Astrocyte of the hippocampus (primary cell): ENCODE measurements around the gene SMNDC1.
"Not testable (repeated sequence)": the region's sequence is repeated elsewhere in the genome, so short reads cannot be mapped to it uniquely, and the experiment has no call there.

Source experiments
- DNase-seq: peaks from one replicate; pipeline ENCODE4 v3.0.0; 2011; ENCODE audit warnings: low read depth, low spot score

Gene SMNDC1

DNA sequence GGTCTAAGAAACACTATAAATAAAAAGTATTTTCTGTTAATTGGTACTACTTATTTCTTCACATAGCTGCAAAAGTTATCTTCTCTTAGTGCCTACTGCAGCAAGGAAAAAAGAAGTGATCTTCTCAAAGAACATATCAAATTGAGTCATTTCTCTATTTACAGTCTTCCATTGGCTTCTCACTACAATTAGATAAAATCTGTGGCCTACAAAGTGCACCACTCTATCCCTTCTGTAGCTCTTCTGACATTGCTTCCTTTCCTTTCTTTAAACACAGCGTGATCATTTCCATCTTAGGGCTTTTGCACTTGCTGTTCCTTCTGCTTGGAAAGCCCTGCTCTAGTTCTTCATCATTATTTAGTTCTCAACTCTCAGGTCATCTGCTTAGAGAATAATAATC, 52.6 kb downstream of the SMNDC1 start:
- DNase-seq = no peak

DNA sequence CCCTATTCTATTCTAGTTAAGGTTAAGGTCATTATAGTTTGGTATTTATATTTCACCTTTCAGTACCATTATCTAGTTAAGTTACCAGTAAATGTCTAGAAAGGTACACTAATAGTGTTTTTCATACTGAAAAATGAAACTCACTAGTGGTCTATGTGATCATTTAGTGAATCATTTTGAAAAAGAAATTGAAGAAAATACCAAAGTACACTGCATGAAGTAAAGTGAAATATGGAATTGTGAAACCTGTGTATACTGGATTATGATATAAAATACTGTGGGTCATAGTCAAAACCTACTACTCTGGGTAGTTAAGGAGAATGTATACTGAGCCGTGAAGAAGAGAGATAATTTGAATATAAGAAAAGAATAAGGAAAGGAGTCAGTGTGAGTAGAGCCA, 53.3 kb downstream of the SMNDC1 start:
- not testable (repeated sequence) for DNase-seq

DNA sequence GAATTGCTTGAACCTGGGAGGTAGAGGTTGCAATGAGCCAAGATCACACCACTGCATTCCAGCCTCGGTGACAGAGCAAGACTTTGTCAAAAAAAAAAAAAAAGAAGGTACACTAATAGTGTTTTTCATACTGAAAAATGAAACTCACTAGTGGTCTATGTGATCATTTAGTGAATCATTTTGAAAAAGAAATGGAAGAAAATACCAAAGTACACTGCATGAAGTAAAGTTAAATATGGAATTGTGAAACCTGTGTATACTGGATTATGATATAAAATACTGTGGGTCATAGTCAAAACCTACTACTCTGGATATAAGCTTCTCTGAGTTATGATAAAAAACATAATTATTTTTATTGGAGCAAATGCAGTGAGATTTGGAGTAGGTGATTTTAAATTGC, 55.2 kb downstream of the SMNDC1 start:
- not testable (repeated sequence) for DNase-seq

DNA sequence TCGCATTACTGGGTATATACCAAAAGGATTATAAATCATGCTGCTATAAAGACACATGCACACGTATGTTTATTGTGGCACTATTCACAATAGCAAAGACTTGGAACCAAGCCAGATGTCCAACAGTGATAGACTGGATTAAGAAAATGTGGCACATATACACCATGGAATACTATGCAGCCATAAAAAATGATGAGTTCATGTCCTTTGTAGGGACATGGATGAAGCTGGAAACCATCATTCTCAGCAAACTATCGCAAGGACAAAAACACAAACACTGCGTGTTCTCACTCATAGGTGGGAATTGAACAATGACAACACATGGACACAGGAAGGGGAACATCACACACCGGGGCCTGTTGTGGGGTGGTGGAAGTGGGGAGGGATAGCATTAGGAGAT, 56.9 kb downstream of the SMNDC1 start:
- not testable (repeated sequence) for DNase-seq

DNA sequence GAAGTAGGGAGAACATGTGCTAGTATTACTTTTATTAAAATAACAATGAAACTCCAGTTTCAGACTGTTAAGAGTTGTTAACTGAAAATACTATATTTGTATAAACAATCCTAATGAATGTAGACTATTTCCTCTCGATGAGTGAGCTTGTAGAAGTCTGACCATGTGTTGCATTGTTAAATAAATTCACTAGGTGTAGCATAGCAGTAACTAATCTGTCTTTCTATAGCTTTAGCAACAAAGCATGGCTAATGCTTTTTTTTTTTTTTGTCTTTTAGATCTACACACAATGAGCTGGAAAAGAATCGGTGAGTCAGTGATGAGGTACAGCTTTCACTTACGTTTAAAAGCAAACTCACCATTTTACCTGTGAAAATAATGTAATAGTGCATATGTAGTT, 60.2 kb downstream of the SMNDC1 start:
- DNase-seq = no peak

DNA sequence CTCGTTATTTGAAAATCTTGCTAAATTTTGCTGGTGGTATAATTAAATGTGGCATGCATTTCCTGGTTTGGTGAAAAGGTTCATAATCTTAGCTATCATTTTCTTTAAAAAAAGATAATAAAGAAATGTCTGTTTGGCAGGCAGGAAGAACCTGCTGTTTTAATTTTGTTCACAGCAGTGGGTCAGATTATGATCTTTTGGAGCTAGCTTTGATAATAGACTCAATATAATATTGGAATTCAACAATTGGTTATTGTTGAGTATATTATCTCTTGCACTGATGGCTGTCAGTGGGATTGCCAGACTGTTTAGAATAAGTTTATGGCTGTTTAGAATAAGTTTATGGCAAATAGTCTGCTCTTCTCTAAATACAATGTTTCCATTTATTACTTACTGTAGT, 62.2 kb downstream of the SMNDC1 start:
- no peak for DNase-seq

DNA sequence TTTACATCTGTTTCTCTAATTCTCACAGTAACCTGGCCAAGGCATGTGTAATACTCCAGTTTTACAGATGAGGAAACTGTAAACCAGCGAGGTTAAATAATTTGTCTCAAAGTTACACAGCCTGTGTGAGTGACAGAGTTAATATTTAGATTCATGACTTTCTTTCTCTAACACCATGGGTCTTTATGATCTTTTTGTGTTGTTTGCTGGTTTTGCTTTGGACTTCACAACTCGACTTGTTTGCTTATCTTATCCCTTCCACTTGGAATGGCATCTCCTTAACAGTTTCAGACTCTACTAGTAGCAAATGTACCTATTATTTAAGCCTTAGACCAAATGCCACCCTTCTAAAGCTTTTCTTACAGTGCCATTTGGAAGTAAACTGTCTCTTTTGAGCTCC, 62.9 kb downstream of the SMNDC1 start:
- no peak for DNase-seq

DNA sequence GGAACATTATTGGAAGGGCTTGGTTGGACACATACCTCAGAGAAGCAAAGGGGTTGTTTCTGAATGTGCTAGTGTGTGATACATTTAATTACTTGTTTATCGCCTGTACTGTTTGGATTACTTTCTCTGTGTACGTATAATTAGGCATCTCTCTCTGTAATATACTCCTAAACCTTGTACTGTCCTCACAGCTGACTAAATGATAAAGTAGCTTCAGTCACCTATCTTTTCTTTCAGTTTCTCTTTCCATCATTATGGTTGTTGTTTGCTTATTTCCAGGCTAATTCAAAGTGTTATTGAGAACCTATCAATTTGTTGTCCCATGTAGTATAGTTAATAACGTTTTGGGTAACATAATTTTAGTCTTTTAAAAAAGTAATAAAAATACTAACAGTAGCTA, 63.3 kb downstream of the SMNDC1 start:
- DNase-seq = no peak
